IMR-90 (cell line): ENCODE measurements around the gene BRAP. TPM values are rescaled to one million over a fixed set of nuclear protein-coding genes. Genes with fewer than 3 reads are reported as not detected.

ENCODE experiments used
- ATAC-seq: fragments of 200-7000 bp; cut with Tn5 transposase; 2 replicates; pipeline ENCODE4 v1.9.1; 2020; ENCODE audit warnings: low read depth, mild to moderate bottlenecking, moderate library complexity
- BruUV-seq: library from RNA; stranded (reverse); fragments of 400-500 nt; replicated peaks from 2 replicates; lab custom pipeline; 2021; lab: Mats Ljungman, UMichigan
- CTCF ChIA-PET: fragments of 300-600 bp; formaldehyde crosslinking; extraction: SDS; loops from one replicate; lab custom pipeline; 2021; ENCODE audit warnings: antibody characterized with exemption; lab: Yijun Ruan, JAX
- POLR2A ChIA-PET: fragments of 300-600 bp; sonication (Branson Sonifier 250); formaldehyde crosslinking; loops from one replicate; lab custom pipeline; 2022; ENCODE audit warnings: antibody characterized with exemption; ENCODE audit not compliant: unreplicated experiment; lab: Charles Lee
- DNase-seq: peaks from one replicate; pipeline ENCODE4 v3.0.0; 2013
- H2AFZ ChIP-seq: replicated peaks from 2 replicates; pipeline ENCODE3; 2013; ENCODE audit warnings: low read length, mild to moderate bottlenecking; ENCODE audit not compliant: poor library complexity
- H2AK5ac ChIP-seq: 2 replicates; pipeline ENCODE4 v1.6.1; 2013; ENCODE audit warnings: low read depth, low read length, inconsistent platforms
- H2AK9ac ChIP-seq: replicated peaks from 2 replicates; pipeline ENCODE3; 2013; ENCODE audit warnings: mild to moderate bottlenecking, low read depth, low read length, moderate library complexity; ENCODE audit not compliant: poor library complexity
- H2BK120ac ChIP-seq: 2 replicates; pipeline ENCODE4 v1.6.1; 2013; ENCODE audit warnings: low read depth, low read length, inconsistent platforms
- H2BK15ac ChIP-seq: 3 replicates; pipeline ENCODE4 v1.6.1; 2013; ENCODE audit warnings: low read depth, low read length, inconsistent platforms
- H2BK20ac ChIP-seq: 2 replicates; pipeline ENCODE4 v1.6.1; 2013; ENCODE audit warnings: low read depth, mild to moderate bottlenecking, inconsistent platforms, low read length, moderate library complexity
- H2BK5ac ChIP-seq: 2 replicates; pipeline ENCODE4 v1.6.1; 2013; ENCODE audit warnings: mild to moderate bottlenecking, low read depth, low read length, inconsistent platforms; ENCODE audit not compliant: poor library complexity, severe bottlenecking
- H3K14ac ChIP-seq: replicated peaks from 2 replicates; pipeline ENCODE4 v1.6.1; 2013; ENCODE audit warnings: low read depth, low read length, inconsistent platforms
- H3K18ac ChIP-seq: 2 replicates; pipeline ENCODE4 v1.6.1; 2013; ENCODE audit warnings: low read depth, low read length, control low read depth
- H3K23ac ChIP-seq: 2 replicates; pipeline ENCODE4 v1.6.1; 2013; ENCODE audit warnings: low read depth, low read length, inconsistent platforms
- H3K27ac ChIP-seq: 2 replicates; pipeline ENCODE4 v1.5.1; 2013; ENCODE audit warnings: mild to moderate bottlenecking, control low read depth, low read length; ENCODE audit not compliant: insufficient read depth
- H3K27me3 ChIP-seq: 2 replicates; pipeline ENCODE4 v1.6.1; 2013; ENCODE audit warnings: low read length; ENCODE audit not compliant: control insufficient read depth, insufficient read depth
- H3K36me3 ChIP-seq: 2 replicates; pipeline ENCODE4 v1.6.1; 2013; ENCODE audit warnings: low read length, mixed read lengths; ENCODE audit not compliant: control insufficient read depth, insufficient read depth
- H3K4ac ChIP-seq: 2 replicates; pipeline ENCODE4 v1.6.1; 2013; ENCODE audit warnings: low read depth, low read length, inconsistent platforms
- H3K4me1 ChIP-seq: 2 replicates; pipeline ENCODE4 v1.6.1; 2013; ENCODE audit warnings: low read length, mixed read lengths; ENCODE audit not compliant: control insufficient read depth, insufficient read depth
- H3K4me2 ChIP-seq: 2 replicates; pipeline ENCODE4 v1.6.1; 2013; ENCODE audit warnings: low read depth, mild to moderate bottlenecking, control low read depth, low read length, moderate library complexity
- H3K4me3 ChIP-seq: 2 replicates; pipeline ENCODE4 v1.5.1; 2013; ENCODE audit warnings: low read depth, mild to moderate bottlenecking, control low read depth, low read length, moderate library complexity; ENCODE audit not compliant: insufficient read depth
- H3K56ac ChIP-seq: 2 replicates; pipeline ENCODE4 v1.6.1; 2013; ENCODE audit warnings: low read length, inconsistent platforms; ENCODE audit not compliant: insufficient read depth; ENCODE audit errors: extremely low read depth
- H3K79me1 ChIP-seq, 2 experiments: 2 replicates each; pipeline ENCODE4 v1.6.1; 2013; ENCODE audit warnings: low read length in 2 of 2, inconsistent platforms in 1 of 2, low read depth in 1 of 2
- H3K9ac ChIP-seq: 2 replicates; pipeline ENCODE4 v1.6.1; 2013; ENCODE audit warnings: low read depth, low read length, control low read depth
- H3K9me1 ChIP-seq: 2 replicates; pipeline ENCODE4 v1.6.1; 2013; ENCODE audit warnings: low read length, inconsistent platforms; ENCODE audit not compliant: insufficient read depth
- H3K9me3 ChIP-seq: 2 replicates; pipeline ENCODE4 v1.6.1; 2013; ENCODE audit warnings: low read length; ENCODE audit not compliant: control insufficient read depth, insufficient read depth
- H4K20me1 ChIP-seq: 2 replicates; pipeline ENCODE4 v1.6.1; 2013; ENCODE audit warnings: low read length, inconsistent platforms; ENCODE audit not compliant: insufficient read depth
- H4K5ac ChIP-seq: 2 replicates; pipeline ENCODE4 v1.6.1; 2013; ENCODE audit warnings: mild to moderate bottlenecking, low read depth, low read length, control low read depth
- H4K8ac ChIP-seq, 2 experiments: 2 replicates each; pipeline ENCODE4 v1.6.1; 2013; ENCODE audit warnings: low read depth in 2 of 2, low read length in 2 of 2, control low read depth in 1 of 2, inconsistent platforms in 1 of 2
- H4K91ac ChIP-seq: 2 replicates; pipeline ENCODE4 v1.6.1; 2013; ENCODE audit warnings: low read depth, low read length, inconsistent platforms; ENCODE audit not compliant: insufficient read depth
- CEBPB ChIP-seq: IDR thresholded peaks from 2 replicates; pipeline ENCODE4 v1.6.1; 2012; ENCODE audit warnings: low read depth, low read length, improper control_type of control experiment
- CTCF ChIP-seq: conservative IDR thresholded peaks from 2 replicates; pipeline ENCODE4 v1.5.1; 2012; ENCODE audit warnings: mild to moderate bottlenecking, low read depth, low read length, improper control_type of control experiment
- ELK1 ChIP-seq: fragments of 150-350 bp; IDR thresholded peaks from 2 replicates; pipeline ENCODE4 v1.6.1; 2016; ENCODE audit warnings: low read depth, mild to moderate bottlenecking, low read length, moderate library complexity, borderline replicate concordance
- MXI1 ChIP-seq: IDR thresholded peaks from 2 replicates; pipeline ENCODE4 v1.6.1; 2012; ENCODE audit warnings: low read depth, mild to moderate bottlenecking, low read length, moderate library complexity, borderline replicate concordance
- NFE2L2 ChIP-seq: fragments of 150-350 bp; IDR thresholded peaks from 2 replicates; pipeline ENCODE4 v1.6.1; 2016; ENCODE audit warnings: low read depth, mild to moderate bottlenecking, low read length
- POLR2A ChIP-seq: IDR thresholded peaks from 2 replicates; pipeline ENCODE4 v1.6.1; 2012; ENCODE audit warnings: mild to moderate bottlenecking, low read depth, low read length
- SMC3 ChIP-seq: fragments of 150-350 bp; IDR thresholded peaks from 2 replicates; pipeline ENCODE4 v1.6.1; 2016; ENCODE audit warnings: low read depth, mild to moderate bottlenecking, antibody characterized with exemption, low read length, moderate library complexity
- USF2 ChIP-seq: fragments of 150-350 bp; IDR thresholded peaks from 2 replicates; pipeline ENCODE4 v1.6.1; 2017; ENCODE audit warnings: mild to moderate bottlenecking, antibody characterized with exemption, low read length, low read depth
- WGBS, 2 experiments: methylation state at CpG; one replicate each; pipeline versions ENCODE4 v1.1.5 to v1.1.7; 2013; ENCODE audit warnings: missing lambda C conversion rate in 2 of 2; ENCODE audit not compliant: insufficient read length in 1 of 2; ENCODE audit errors: extremely low coverage in 2 of 2; 5-methylcytosine and 5-hydroxymethylcytosine counted together
- dilution Hi-C: fragments of 300-500 bp; cut with HindIII; formaldehyde crosslinking; loops from one replicate; pipeline ENCODE4 v1.14.3; 2018; ENCODE audit warnings: low sequenced_read_pairs; ENCODE audit not compliant: unreplicated experiment
- in situ Hi-C: fragments of 300-500 bp; cut with MboI; formaldehyde crosslinking; loops from 3 replicates; pipeline ENCODE4 v1.14.3; 2019; ENCODE audit warnings: low sequenced_read_pairs, inconsistent platforms, mixed read lengths
- intact Hi-C: fragments of 100-400 bp; cut with micrococcal nuclease; formaldehyde crosslinking; loops from 2 replicates; pipeline ENCODE4 v1.10.0; 2022
- polyA plus RNA-seq, 3 experiments: library from polyadenylated mRNA; depleted of rRNA; stranded (reverse); fragments of >200 nt; gene quantifications; 2 replicates each; pipeline ENCODE4 v1.2.3, GENCODE V29; 2012; ENCODE audit warnings: low replicate concordance in 1 of 3
- total RNA-seq: library from RNA; depleted of rRNA; stranded (reverse); fragments of >200 nt; gene quantifications from 2 replicates; pipeline ENCODE4 v1.2.3, GENCODE V29; 2012

The BRAP gene
- total and polyA plus RNA-seq, 2 of the 4 experiments (the other 2 are of a cell fraction), result 10.3 to 17.2 TPM

- Histone ChIP-seq H2AFZ (no peak overlapping the region), H3K27me3 (no peaks in the 10 kb centered on the region), H4K8ac (no peak overlapping the region), H3K14ac (no peak overlapping the region), H3K4ac (no peak overlapping the region), H3K18ac (no peak overlapping the region), H3K56ac (no peak overlapping the region), H3K27ac (no peak overlapping the region), H2BK15ac (no peak overlapping the region), H3K23ac (no peak overlapping the region), H3K4me3 (no peak overlapping the region), H4K20me1 (no peaks in the 10 kb centered on the region), H2AK5ac (no peak overlapping the region), H3K9ac (no peak overlapping the region), H3K9me1 (no peaks in the 10 kb centered on the region), H3K36me3 (no peaks in the 10 kb centered on the region), H3K9me3 (no peaks in the 10 kb centered on the region), H2AK9ac (no peak overlapping the region), H2BK5ac (no peak overlapping the region), H3K79me1 (no peaks in the 10 kb centered on the region), H2BK20ac (no peak overlapping the region), H3K4me2 (no peak overlapping the region), H3K4me1 (peaks cover 2% of the 10 kb centered on the region; the same call in 1 of the 2 replicates), H4K5ac (no peak overlapping the region), H4K91ac (no peak overlapping the region), H2BK120ac (no peak overlapping the region)
- peak; percentile 54; the same call in 1 of the 2 replicates for ATAC-seq
- ChIA-PET POLR2A (no interaction called here), CTCF (no interaction called here)
- dilution Hi-C loops, result no loop called here
- in situ Hi-C loops, result no loop called here
- TF ChIP-seq USF2 (no peak), POLR2A (no peak), CTCF (no peak), SMC3 (no peak), MXI1 (no peak), NFE2L2 (no peak), ELK1 (no peak), CEBPB (peak; percentile 77)
- 46% methylated on average over 4 of the region's 7 CpGs; no CpG with 5 or more reads in 1 of the 2 experiments for WGBS, 2 experiments
- intact Hi-C loops, result no loop called here
- DNase-seq, result peak; percentile 21
- BruUV-seq, result no TSS peak
These were observed 69.6 kb downstream of the BRAP start for GRCh38 chr12:111616177-111616623.
